Islet precursor cell (in vitro differentiated cells): Measurements from ENCODE around the gene C2CD2L.
A peak's percentile ranks its signal among the peaks of the same experiment; 100 is the strongest.
"Not testable (repeated sequence)": the region's sequence is repeated elsewhere in the genome, so short reads cannot be mapped to it uniquely, and the experiment has no call there.

ENCODE experiments used
- DNase-seq: peaks from one replicate; pipeline ENCODE4 v3.0.0-alpha.2; 2018

Gene C2CD2L

DNA sequence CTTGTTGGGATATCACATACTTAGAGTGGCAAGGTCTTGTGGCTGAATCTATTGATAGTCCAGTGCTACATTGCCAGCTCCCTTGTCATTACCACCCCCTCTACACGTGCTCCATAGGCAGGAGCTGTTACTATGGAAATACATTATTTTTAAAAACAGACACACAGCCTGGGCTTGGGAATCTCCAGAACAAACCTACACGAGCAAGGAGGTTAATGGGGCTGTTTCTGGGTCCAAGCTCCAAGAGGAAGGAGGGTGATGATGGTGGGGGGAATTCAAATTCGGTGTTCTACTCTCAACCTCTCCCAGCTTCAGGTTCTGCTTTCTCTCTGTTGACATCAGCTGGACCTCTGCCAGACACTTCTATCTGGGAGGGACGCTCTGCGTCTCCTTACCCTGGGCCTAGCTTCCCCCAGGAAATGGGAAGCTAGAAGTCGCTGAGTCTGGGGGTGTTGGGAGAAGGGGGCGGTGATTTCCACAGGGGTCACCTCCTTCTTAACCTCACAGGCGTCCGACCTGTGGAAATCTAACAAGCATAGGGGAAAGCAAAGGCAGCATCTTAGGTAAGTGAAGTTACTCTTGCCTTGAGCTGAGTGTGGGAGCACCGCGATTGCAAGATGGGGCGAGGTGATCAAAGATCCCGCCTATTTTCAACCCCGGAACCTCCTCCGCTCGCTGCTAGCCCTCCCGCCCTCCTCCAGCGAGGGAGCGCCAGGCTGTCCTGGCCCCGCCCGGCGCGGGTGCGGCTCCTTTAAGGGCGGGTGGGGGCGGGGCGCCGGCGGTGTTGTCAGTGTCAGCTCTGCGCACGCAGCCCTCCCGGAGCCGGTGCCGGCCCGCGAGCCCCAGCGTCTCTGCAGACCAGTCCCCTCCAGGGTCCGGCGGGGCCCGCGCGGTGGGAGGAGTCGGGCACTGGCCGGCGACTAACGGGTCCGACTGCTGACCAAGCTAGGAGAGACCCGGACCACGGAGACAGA, at the start of gene C2CD2L:
C2CD2L (plus strand) TSS at position 781 of the 974 bp plus-strand sequence. CDS start 398 bp downstream, outside the sequence.
- peak; percentile 94 for DNase-seq

DNA sequence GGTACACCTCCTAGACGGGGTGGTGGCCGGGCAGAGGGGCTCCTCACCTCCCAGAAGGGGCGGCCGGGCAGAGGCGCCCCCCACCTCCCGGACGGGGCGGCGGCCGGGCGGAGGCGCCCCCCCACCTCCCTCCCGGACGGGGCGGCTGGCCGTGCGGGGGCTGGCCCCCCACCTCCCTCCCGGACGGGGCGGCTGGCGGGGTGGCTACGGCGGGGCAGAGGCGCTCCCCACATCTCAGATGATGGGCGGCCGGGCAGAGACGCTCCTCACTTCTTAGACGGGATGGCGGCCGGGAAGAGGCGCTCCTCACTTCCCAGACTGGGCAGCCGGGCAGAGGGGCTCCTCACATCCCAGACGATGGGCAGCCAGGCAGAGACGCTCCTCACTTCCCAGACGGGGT, 48.0 kb upstream of the C2CD2L start:
- not testable (repeated sequence) for DNase-seq

DNA sequence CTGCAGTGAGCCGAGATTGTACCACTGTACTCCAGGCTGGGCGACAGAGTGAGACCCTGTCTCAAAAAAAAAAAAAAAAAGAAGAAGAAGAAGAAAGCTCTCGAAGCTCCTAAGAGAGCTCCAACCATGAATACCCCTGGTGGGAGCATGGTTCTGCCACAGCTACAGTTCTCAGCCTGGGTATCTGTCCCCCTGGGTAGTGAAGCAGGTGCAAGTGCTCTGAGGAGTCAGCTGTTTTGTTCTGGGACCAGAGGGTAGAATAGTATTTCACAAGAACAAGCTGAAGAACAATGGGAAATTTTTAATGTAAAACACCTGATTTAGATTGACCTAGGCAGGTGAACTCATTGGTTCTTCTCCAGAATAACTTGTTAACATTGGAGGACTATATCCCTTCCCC, 45.9 kb upstream of the C2CD2L start:
- no peak for DNase-seq

DNA sequence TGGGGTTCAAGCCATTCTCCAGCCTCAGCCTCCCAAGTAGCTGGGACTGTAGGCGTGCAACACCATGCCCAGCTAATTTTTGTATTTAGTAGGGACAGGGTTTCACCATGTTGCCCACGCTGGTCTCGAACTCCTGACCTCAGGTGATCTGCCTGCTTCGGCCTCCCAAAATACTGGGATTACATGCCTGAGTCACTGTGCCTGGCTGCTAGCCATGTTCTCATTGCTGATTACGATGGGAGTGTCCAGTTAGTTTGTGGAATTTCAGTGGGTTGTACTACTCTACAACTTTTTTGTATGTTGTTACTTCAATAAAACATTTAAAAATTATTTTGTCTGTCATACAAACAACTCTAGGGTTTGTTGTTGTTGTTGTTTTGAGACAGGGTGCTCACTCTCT, 44.4 kb upstream of the C2CD2L start:
- no peak for DNase-seq

DNA sequence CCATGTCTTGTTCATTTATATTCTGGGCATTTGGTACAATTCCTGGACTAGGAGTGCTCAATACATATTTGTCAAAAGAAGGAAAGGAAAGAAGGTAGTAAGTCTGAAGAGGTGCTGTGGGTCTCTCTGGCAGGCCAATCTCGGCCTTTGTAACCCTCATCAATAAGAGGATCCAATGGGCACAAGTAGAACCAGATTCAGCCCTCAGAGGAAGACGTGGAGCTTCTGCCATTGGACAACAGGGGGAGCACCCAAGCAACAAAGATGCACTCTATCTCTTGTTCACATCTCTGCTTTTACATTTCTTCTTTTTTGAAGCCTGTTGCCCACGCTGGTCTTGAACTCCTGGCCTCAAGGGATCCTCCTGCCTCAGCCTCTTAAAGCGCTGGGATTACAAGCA, 41.8 kb upstream of the C2CD2L start:
- DNase-seq: no peak

DNA sequence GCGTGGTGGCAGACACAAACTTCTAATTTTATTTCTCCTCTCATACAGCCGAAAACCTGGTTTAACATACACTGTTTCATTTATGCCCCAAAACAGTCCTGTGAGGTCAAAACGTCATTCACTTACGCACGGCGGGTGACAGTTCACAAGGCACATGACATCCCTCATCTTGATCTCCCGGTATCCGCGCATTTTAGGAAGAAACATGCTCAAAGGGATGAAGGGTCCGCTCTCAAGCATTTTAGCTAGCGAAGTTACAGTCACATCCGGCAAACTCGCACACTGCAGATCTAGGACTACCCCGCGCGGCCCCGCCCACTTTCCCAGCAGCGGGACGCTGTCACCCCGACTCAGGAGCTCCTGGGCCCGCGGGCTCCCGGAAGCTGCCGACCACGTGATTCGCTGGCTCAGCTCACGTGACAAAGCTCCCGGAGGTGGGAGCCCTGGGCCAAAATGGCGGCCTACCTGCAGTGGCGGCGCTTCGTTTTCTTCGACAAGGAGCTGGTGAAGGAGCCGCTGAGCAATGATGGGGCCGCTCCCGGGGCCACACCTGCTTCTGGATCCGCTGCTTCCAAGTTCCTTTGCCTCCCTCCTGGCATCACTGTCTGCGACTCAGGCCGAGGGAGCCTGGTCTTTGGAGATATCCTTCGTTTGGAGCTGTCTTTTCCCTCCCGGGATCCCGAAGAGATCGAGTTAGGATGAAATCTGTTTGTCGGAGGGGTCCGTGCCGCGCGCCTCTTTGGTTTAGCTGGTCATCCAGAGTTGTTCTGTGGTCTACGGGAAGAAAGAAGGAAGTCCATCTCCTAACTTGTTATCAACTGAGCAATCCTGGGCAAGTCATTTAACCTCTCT, 39.5 kb upstream of the C2CD2L start, which contains the start of gene VPS11:
VPS11 (plus strand) TSS at position 448 of the 852 bp plus-strand sequence; CDS start at position 454, 6 bp downstream.
- peak; percentile 98 for DNase-seq

DNA sequence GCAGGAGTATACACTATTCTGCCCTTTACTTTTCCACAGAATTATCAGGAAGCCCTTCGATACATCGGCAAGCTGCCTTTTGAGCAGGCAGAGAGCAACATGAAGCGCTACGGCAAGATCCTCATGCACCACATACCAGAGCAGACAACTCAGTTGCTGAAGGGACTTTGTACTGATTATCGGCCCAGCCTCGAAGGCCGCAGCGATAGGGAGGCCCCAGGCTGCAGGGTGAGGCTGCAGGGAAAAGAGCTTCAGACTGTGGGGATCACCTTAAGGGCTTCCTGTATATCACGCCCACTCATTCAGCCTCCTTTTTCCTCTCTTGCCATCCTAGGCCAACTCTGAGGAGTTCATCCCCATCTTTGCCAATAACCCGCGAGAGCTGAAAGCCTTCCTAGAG, 29.3 kb upstream of the C2CD2L start:
- DNase-seq: no peak

DNA sequence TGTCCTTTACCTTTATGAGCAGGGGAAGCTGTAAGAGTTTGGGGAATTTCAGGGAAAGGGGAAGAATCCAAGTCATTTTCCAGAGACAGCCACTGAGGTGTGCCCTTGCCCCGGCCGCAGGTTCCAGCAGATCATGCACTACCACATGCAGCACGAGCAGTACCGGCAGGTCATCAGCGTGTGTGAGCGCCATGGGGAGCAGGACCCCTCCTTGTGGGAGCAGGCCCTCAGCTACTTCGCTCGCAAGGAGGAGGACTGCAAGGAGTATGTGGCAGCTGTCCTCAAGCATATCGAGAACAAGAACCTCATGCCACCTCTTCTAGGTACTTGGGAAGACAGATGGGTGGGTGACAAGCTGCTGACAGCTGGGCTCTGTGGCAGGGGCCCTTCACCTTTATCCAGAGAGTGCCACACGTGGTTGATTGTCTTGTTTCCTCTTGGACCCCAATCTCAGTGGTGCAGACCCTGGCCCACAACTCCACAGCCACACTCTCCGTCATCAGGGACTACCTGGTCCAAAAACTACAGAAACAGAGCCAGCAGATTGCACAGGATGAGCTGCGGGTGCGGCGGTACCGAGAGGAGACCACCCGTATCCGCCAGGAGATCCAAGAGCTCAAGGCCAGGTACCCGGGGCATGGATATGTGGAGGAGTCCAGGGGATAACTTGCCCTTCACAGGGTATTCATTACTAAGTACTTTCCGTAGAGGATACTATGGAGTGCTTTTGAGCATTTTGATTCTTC, 28.3 kb upstream of the C2CD2L start:
- DNase-seq: no peak

DNA sequence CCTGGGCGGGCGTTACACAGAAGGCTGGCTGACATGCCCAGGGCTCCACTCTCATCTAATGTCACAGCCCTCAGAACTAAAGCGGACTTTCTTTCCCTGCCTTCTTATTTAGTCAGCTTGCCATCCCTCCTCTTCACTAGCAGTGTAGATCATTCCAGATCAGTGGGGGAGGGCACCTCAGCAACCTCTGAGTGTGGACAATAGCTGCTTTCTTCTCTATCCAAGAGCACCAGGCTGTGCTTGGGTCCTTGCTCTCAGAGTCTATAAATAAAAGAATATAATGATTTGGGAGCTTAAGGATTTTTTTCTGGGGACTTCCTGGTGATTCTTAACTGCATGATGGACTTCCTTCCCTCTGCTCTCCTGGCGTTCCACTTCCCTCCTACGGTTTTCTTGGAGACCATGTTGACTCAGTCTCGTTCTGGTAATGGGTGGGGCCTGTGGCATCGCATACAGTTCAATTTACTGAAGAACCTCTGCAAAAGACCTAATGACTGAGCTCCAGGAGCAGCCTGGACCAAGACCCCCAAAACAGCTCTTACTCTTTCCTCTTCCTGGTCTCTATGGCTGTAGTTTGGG, 25.4 kb upstream of the C2CD2L start:
- DNase-seq: no peak

DNA sequence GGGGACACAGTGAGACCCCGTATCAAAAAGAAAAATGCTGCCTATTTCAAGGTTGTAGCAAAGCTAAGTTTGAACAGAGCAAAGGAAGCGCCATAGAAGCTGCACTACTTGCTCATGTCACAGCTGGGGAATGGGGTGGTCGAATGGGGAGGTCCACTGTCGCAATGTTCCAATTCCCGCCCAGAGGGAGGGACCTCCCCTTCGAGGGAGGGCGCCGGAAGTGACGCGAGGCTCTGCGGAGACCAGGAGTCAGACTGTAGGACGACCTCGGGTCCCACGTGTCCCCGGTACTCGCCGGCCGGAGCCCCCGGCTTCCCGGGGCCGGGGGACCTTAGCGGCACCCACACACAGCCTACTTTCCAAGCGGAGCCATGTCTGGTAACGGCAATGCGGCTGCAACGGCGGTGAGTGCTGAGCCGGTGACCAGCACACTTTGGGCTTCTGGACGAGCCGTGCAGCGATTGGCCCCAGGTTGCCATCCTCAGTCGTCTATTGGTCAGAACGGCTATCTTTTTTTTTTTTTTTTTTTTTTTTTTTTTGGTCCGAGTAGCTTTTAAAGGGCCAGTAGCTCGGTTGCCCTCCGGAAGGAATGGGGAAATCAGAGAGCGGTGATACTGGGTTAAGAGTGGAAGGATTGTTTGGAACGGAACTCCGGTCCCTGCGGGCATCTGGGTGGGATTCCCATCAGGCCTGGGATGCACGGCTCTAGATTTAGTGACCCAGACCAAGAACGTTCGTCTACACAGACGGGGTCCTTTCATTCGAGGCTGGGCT, 22.3 kb upstream of the C2CD2L start, which contains the start of gene HMBS:
HMBS (plus strand) TSS at position 219 of the 774 bp plus-strand sequence; CDS start at position 372, 153 bp downstream.
- DNase-seq: peak; percentile 97

DNA sequence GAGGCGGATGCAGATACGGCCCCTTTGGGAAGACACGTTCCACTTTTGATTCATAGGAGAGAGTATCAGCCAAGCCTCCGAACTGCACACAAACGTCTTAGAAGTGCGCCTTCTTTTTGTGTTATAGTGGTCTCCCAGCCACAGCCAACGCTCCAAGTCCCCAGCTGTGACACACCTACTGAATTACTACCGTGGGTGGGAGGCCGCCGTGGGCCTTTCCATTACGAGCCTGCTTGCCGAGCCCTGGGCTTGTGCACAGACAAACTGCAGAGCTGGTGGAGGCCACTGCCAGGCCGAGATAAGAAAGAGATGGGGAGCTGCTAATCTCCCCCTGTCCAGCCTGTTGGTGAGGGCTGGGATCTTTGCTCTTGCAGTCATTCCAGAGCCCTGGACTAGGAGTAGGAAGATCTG, 21.7 kb upstream of the C2CD2L start:
- DNase-seq: no peak

DNA sequence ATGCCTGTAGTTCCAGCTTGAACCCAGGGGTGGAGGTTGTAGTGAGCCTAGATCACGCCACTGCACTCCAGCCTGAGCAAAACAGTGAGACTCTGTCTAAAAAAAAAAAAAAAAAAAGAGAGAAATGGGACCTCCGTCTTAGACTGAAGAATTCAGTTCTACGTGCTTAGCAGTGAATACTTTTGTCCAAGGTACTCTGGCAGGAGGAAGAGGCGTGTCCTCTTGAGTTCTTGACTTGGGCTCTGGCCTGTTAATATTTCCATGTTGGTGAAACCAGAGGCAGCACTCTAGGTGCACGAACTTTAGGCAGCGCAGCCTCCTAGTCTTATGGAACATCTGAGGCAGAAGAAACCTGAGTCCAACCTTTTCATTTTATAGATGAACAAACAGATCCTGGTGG, 20.0 kb upstream of the C2CD2L start:
- no peak for DNase-seq

DNA sequence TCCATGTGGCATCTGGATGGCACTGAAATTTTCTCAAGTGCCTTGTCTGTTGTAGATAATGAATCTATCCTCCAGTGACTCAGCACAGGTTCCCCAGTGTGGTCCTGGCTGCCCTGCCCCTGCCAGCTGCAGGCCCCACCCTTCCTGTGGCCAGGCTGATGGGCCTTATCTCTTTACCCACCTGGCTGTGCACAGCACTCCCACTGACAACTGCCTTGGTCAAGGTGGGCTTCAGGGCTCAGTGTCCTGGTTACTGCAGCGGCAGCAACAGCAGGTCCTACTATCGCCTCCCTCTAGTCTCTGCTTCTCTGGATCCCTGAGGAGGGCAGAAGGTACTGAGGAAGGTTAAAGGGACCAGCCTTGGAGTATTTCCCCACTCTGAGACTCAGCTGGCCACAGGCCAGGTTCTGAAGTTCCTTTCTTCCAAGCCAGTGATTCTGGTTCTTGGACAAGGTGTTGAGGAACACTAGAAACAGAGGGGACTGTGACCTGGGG, 19.4 kb upstream of the C2CD2L start:
- DNase-seq: no peak

DNA sequence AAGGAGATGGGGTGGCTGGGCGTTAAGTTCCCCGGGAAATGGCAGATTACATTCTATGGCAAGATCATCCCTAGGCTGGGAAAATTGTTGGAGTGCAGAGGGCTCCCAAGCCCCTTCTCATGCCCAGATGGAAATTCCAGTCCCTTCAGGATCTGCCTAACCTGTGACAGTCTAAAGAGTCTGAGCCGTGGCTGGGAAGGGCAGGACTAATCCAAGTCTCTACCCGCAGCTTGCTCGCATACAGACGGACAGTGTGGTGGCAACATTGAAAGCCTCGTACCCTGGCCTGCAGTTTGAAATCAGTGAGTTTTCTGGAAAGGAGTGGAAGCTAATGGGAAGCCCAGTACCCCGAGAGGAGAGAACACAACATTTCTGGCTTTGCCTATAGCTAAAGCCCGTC, 18.7 kb upstream of the C2CD2L start:
- DNase-seq: no peak

DNA sequence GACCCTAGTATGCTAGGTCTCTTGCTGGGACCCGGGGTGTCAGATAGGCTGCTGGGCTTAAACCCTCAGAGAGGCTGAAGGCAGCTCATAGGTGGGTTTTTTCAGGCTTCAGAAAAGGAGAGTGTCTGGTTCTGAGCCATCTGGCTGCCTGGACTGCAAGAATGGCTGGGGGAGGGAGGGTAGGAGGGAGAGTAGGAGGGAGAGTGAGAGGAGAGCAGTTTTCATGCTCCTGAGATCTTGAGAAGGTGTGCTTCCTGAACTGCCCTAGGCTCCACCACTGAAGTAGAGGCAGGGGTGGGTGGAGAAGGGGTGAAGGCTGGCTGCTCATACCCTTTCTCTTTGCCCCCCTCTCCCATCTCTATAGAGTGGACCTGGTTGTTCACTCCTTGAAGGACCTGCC, 17.8 kb upstream of the C2CD2L start:
- no peak for DNase-seq

DNA sequence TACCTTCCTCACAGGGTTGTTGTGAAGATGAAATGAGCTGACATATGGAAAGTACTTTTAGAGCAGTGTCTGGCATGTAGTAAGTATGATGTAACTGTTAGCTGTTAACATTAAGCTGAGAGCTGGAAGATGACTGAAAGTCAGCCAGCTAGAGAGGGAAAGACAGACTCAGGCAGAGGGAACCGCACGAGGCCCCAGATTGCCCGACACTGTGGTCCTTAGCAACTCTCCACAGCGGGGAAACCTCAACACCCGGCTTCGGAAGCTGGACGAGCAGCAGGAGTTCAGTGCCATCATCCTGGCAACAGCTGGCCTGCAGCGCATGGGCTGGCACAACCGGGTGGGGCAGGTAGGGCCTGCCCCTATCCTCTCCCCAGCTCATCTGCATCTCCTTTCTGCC, 16.0 kb upstream of the C2CD2L start:
- no peak for DNase-seq

DNA sequence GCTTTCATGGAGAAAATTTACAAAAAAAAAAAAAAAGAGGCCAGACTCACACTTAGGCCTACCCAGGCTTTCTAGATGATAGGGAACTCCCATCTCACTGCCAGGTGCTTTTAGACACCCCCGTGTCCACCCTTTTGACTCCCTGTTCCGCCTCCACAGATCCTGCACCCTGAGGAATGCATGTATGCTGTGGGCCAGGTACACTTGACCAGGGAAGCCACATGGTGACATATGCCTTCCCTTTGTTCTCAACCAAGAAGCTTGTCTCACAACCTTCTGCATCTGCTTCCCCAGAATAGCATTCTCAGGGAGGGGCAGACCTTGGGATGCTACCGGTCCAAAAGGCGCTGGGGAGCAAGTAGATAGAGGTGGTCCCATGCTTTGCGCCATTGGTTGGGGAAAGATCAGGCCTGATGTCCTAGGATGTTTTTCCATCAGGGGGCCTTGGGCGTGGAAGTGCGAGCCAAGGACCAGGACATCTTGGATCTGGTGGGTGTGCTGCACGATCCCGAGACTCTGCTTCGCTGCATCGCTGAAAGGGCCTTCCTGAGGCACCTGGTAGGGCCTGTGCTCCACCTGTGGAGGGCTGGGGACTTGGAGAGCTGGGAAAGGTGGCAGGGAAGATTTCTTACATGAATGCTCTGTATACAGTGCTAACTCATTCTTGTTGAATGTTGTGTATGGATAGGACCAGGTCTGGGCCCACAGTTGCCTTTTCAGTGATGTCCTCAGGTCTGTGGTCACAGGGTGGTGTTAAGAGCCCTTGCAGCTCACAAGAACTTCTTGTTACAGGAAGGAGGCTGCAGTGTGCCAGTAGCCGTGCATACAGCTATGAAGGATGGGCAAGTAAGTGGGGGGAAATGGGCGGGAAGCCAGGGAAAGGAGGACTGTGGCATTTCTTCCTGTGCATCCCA, 14.9 kb upstream of the C2CD2L start:
- no peak for DNase-seq

DNA sequence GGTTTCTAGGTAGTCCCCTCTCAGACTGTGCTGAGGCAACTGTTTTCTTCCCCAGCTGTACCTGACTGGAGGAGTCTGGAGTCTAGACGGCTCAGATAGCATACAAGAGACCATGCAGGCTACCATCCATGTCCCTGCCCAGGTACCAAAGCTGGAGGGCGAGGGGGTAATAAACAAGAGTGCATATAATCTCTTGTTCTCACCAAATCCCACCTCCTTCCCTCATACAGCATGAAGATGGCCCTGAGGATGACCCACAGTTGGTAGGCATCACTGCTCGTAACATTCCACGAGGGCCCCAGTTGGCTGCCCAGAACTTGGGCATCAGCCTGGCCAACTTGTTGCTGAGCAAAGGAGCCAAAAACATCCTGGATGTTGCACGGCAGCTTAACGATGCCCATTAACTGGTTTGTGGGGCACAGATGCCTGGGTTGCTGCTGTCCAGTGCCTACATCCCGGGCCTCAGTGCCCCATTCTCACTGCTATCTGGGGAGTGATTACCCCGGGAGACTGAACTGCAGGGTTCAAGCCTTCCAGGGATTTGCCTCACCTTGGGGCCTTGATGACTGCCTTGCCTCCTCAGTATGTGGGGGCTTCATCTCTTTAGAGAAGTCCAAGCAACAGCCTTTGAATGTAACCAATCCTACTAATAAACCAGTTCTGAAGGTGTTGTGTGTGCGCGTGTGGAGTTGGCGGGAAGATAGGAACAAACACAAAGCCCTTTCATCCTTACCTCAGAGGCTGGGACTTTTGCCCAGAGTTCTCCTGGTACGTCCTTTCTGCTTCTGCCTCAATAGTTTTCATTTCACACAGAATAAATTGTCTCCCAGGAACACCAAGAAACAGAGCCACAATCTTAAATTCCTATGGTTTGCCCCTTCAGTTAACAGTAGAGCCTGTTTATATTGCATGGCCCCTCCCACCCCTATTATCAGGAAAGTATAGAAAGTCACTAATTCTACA, 14.0 kb upstream of the C2CD2L start:
- no peak for DNase-seq
